K562 (cell line): ENCODE measurements around the gene SLAMF9. TPM values are rescaled to one million over a fixed set of nuclear protein-coding genes. Genes with fewer than 3 reads are reported as not detected.

Source experiments
- ATAC-seq: fragments of 200-7000 bp; cut with Tn5 transposase; 3 replicates; pipeline ENCODE4 v1.9.1; 2020; ENCODE audit warnings: moderate library complexity
- BruUV-seq: library from RNA; stranded (reverse); fragments of 400-500 nt; replicated peaks from 2 replicates; lab custom pipeline; 2021; lab: Mats Ljungman, UMichigan
- CTCF ChIA-PET: fragments of 300-600 bp; formaldehyde crosslinking; extraction: SDS; loops from one replicate; lab custom pipeline; 2021; ENCODE audit warnings: low intra/inter-chr PET ratio; lab: Yijun Ruan, JAX
- POLR2A ChIA-PET: fragments of 300-600, 350-650 bp; sonication (Branson Sonifier 250); formaldehyde crosslinking; extraction: SDS; loops from one replicate; lab custom pipeline; 2021; ENCODE audit warnings: antibody characterized with exemption, inconsistent platforms; lab: Yijun Ruan, JAX
- DNase-seq, 4 experiments: peaks; one replicate each; pipeline versions ENCODE4 v3.0.0 to v3.0.0-alpha.2; 2011 to 2018; ENCODE audit warnings: low spot score in 3 of 4, mixed read lengths in 3 of 4; ENCODE audit errors: extremely low read depth in 1 of 4
- FAIRE-seq: peaks from 2 replicates; lab custom pipeline; 2011; peaks lifted over from hg19 to GRCh38; lab: Jason Lieb, UNC
- H2AFZ ChIP-seq: 2 replicates; pipeline ENCODE4 v1.6.0; 2011; ENCODE audit warnings: low read depth, low read length, control low read depth, inconsistent platforms
- H3K27ac ChIP-seq: fragments of 200-600 bp; 3 replicates; pipeline ENCODE4 v1.8.0; 2011; ENCODE audit warnings: low read depth, mild to moderate bottlenecking, control low read depth, inconsistent platforms, low read length, moderate library complexity, mixed read lengths; ENCODE audit errors: extremely low read depth
- H3K27me3 ChIP-seq, 2 experiments: fragments of 300-600 bp in 1 of 2; 2 replicates in 1 of 2; 3 replicates in 1 of 2; pipeline versions ENCODE4 v1.6.0 to v1.8.0; 2011; ENCODE audit warnings: inconsistent platforms in 2 of 2, low read length in 2 of 2, mild to moderate bottlenecking in 1 of 2, mixed read lengths in 1 of 2, moderate library complexity in 1 of 2; ENCODE audit not compliant: control insufficient read depth in 2 of 2, insufficient read depth in 2 of 2
- H3K36me3 ChIP-seq: fragments of 300-600 bp; 3 replicates; pipeline ENCODE4 v1.8.0; 2011; ENCODE audit warnings: mild to moderate bottlenecking, low read length, inconsistent platforms; ENCODE audit not compliant: control insufficient read depth, insufficient read depth
- H3K4me1 ChIP-seq, 2 experiments: fragments of 200-600 bp in 1 of 2; replicated peaks in 1 of 2; 2 replicates in 1 of 2; 3 replicates in 1 of 2; pipeline versions ENCODE4 v1.5.1 to v1.8.0; 2011; ENCODE audit warnings: inconsistent platforms in 2 of 2, low read length in 2 of 2, mild to moderate bottlenecking in 1 of 2, mixed read lengths in 1 of 2, moderate library complexity in 1 of 2; ENCODE audit not compliant: control insufficient read depth in 2 of 2, insufficient read depth in 2 of 2
- H3K4me2 ChIP-seq: 2 replicates; pipeline ENCODE4 v1.6.1; 2011; ENCODE audit warnings: low read length, control low read depth, inconsistent platforms, mixed read lengths; ENCODE audit not compliant: insufficient read depth
- H3K4me3 ChIP-seq: fragments of 200-600 bp; sonication (generic), shearing (Covaris generic); 2 replicates; pipeline ENCODE4 v1.5.1; 2016; ENCODE audit warnings: control low read depth, inconsistent platforms
- H3K79me2 ChIP-seq: fragments of 200-600 bp; 3 replicates; pipeline ENCODE4 v1.8.0; 2011; ENCODE audit warnings: low read length, inconsistent platforms; ENCODE audit not compliant: control insufficient read depth, insufficient read depth
- H3K9ac ChIP-seq, 2 experiments: 2 replicates each; pipeline versions ENCODE4 v1.6.0 to v1.6.1; 2011; ENCODE audit warnings: low read depth in 2 of 2, low read length in 2 of 2, control low read depth in 1 of 2, inconsistent platforms in 1 of 2, mild to moderate bottlenecking in 1 of 2, mixed read lengths in 1 of 2; ENCODE audit not compliant: insufficient read depth in 1 of 2
- H3K9me1 ChIP-seq: one replicate; pipeline ENCODE4 v1.6.0; 2011; ENCODE audit warnings: inconsistent platforms, mild to moderate bottlenecking, low read length, moderate library complexity; ENCODE audit not compliant: control insufficient read depth, insufficient read depth
- H3K9me3 ChIP-seq: replicated peaks from 2 replicates; pipeline ENCODE4 v1.5.1; 2011; ENCODE audit warnings: low read depth, low read length, inconsistent platforms; ENCODE audit not compliant: control insufficient read depth, insufficient read depth
- H4K20me1 ChIP-seq: replicated peaks from 2 replicates; pipeline ENCODE4 v1.6.1; 2011; ENCODE audit warnings: low read length, inconsistent platforms, mixed read lengths; ENCODE audit not compliant: control insufficient read depth, insufficient read depth
- BRCA1 ChIP-seq, 2 experiments: fragments of 450-650 bp in 1 of 2; sonication (generic) in 1 of 2; formaldehyde crosslinking in 1 of 2; IDR thresholded peaks; 2 replicates each; pipeline versions ENCODE4 v1.5.0 to v1.6.1; 2017 to 2020; ENCODE audit warnings: mild to moderate bottlenecking in 1 of 2, missing genetic modification reagents in 1 of 2
- CUX1 ChIP-seq: fragments of 200-800 bp; sonication (Bioruptor generic); IDR thresholded peaks from 2 replicates; pipeline ENCODE4 v1.6.1; 2016; ENCODE audit warnings: missing genetic modification characterization, missing compliant biosample characterization
- ESRRB ChIP-seq: fragments of 250-450 bp; sonication (Bioruptor Pico); IDR thresholded peaks from 2 replicates; pipeline ENCODE4 v1.5.0; 2020; ENCODE audit warnings: mild to moderate bottlenecking, moderate library complexity, borderline replicate concordance
- MTA1 ChIP-seq: fragments of 450-650 bp; IDR thresholded peaks from 2 replicates; pipeline ENCODE4 v1.6.1; 2017; ENCODE audit warnings: borderline replicate concordance
- NFXL1 ChIP-seq: fragments of 450-650 bp; formaldehyde crosslinking; IDR thresholded peaks from 2 replicates; pipeline ENCODE4 v1.4.0; 2021; ENCODE audit warnings: mild to moderate bottlenecking
- NUFIP1 ChIP-seq: fragments of 450-650 bp; IDR thresholded peaks from 2 replicates; pipeline ENCODE4 v1.6.1; 2018; ENCODE audit not compliant: partially characterized antibody
- TFE3 ChIP-seq: fragments of 450-650 bp; formaldehyde crosslinking; IDR thresholded peaks from 2 replicates; pipeline ENCODE4 v1.4.0; 2020; ENCODE audit warnings: mild to moderate bottlenecking, mixed read lengths
- TOE1 ChIP-seq, 2 experiments: fragments of 450-650 bp in 1 of 2; sonication (generic) in 1 of 2; formaldehyde crosslinking in 1 of 2; IDR thresholded peaks; 2 replicates each; pipeline versions ENCODE4 v1.7.1 to v1.8.0; 2016 to 2022; ENCODE audit warnings: borderline replicate concordance in 2 of 2, mild to moderate bottlenecking in 2 of 2, antibody characterized with exemption in 1 of 2, inconsistent platforms in 1 of 2, low read depth in 1 of 2, missing genetic modification reagents in 1 of 2, moderate library complexity in 1 of 2
- ZKSCAN8 ChIP-seq: fragments of 200-800 bp; sonication (Bioruptor generic); IDR thresholded peaks from 2 replicates; pipeline ENCODE4 v1.6.1; 2016; ENCODE audit warnings: missing genetic modification characterization, missing compliant biosample characterization
- ZNF124 ChIP-seq: sonication (generic); formaldehyde crosslinking; IDR thresholded peaks from 2 replicates; pipeline ENCODE4 v1.8.1; 2022; ENCODE audit warnings: missing genetic modification reagents
- ZNF24 ChIP-seq: fragments of 450-650 bp; IDR thresholded peaks from 2 replicates; pipeline ENCODE4 v1.6.1; 2016
- ZNF707 ChIP-seq: fragments of 250-450 bp; sonication (Bioruptor Pico); conservative IDR thresholded peaks from 2 replicates; pipeline ENCODE4 v1.8.0; 2022; ENCODE audit warnings: inconsistent platforms, mild to moderate bottlenecking, moderate library complexity
- WGBS: fragments of 100-300 bp; shearing (Covaris generic); methylation state at CpG from one replicate; pipeline ENCODE4 v1.1.6; 2016; ENCODE audit warnings: low coverage, mixed read lengths; ENCODE audit not compliant: insufficient coverage; ENCODE audit errors: missing lambda C conversion rate; 5-methylcytosine and 5-hydroxymethylcytosine counted together
- in situ Hi-C: fragments of 300-500 bp; cut with MboI; formaldehyde crosslinking; loops from 4 replicates; pipeline ENCODE4 v1.15.0; 2018; ENCODE audit warnings: inconsistent platforms, mixed read lengths
- intact Hi-C: fragments of 100-400 bp; cut with micrococcal nuclease; formaldehyde crosslinking; loops from 2 replicates; pipeline ENCODE4 v1.14.2; 2022
- polyA plus RNA-seq, 8 experiments: library from polyadenylated mRNA; depleted of rRNA in 4 of 8; stranded (reverse) in 5 of 8; unstranded in 3 of 8; fragments of >200 nt; fragmentation: Nextera tagmentation in 2 of 8; fragmentation: Illumina TruSeq in 1 of 8; extraction: Ambion mirVana in 2 of 8; extraction: Trizol in 1 of 8; gene quantifications; 2 replicates each; pipeline versions ENCODE4 v1.2.1 to v1.2.3, GENCODE V29; 2011 to 2014; ENCODE audit warnings: inconsistent platforms in 1 of 8, missing spikeins in 1 of 8
- total RNA-seq, 7 experiments: library from RNA; depleted of rRNA in 6 of 7; stranded (reverse); fragments of >200 nt in 6 of 7; fragmentation: Illumina TruSeq in 2 of 7; extraction: Trizol in 2 of 7; gene quantifications; 2 replicates each; pipeline versions ENCODE4 v1.2.1 to v1.2.3, GENCODE V29; 2011 to 2021; ENCODE audit warnings: low replicate concordance in 1 of 7

The SLAMF9 gene
- total and polyA plus RNA-seq, 9 of the 15 experiments (the other 6 are each of a cell fraction or from before 2014, with no cell fraction given): 0.13 to 0.21 TPM; not detected in 7

- Histone ChIP-seq H3K27ac (no peak overlapping the region), H3K9me1 (no peaks in the 10 kb centered on the region), H3K79me2 (no peaks in the 10 kb centered on the region), H3K27me3 (peaks cover 2 to 46% of the 10 kb centered on the region in 2 experiments), H2AFZ (no peak overlapping the region), H4K20me1 (0 out of 2 replicates have a peak, but pooled peaks cover 7% of the 10 kb centered on the region), H3K36me3 (no peaks in the 10 kb centered on the region), H3K9me3 (no peaks in the 10 kb centered on the region), H3K4me1 (peaks cover 7 to 19% of the 10 kb centered on the region in 2 experiments; a peak in 4 of 5 replicates), H3K9ac (no peak overlapping the region; a peak in 1 of 4 replicates), H3K4me2 (no peak overlapping the region), H3K4me3 (no peak overlapping the region)
- no peak for FAIRE-seq
- BruUV-seq: no TSS peak
- CTCF ChIA-PET: no interaction called here
- in situ Hi-C loops: no loop called here
- POLR2A ChIA-PET: interaction anchor here (2.4 kb wide), 1 partner anchor 13 kb away, joined by 7 read pairs; no protein-coding TSS in a partner anchor
- no peak for DNase-seq
- no peak for ATAC-seq
- TF ChIP-seq TFE3: no peak
- TF ChIP-seq ESRRB: no peak
- no peak for TF ChIP-seq ZNF124 (CRISPR knock-in tag)
- no peak for TF ChIP-seq CUX1 (CRISPR knock-in tag)
- no peak for TF ChIP-seq MTA1
- TF ChIP-seq ZNF24: no peak
- no peak for TF ChIP-seq ZKSCAN8
- no peak for TF ChIP-seq BRCA1 (IDR thresholded peaks at IDR 0.05)
- no peak for TF ChIP-seq BRCA1 (CRISPR knock-in tag; IDR thresholded peaks at IDR 0.05)
- no peak for TF ChIP-seq TOE1 (IDR thresholded peaks at IDR 0.05; ENCODE audit: borderline replicate concordance)
- TF ChIP-seq TOE1 (CRISPR knock-in tag; IDR thresholded peaks at IDR 0.05; ENCODE audit: borderline replicate concordance, low read depth): no peak
- no peak for TF ChIP-seq ZNF707 (CRISPR knock-in tag)
- no peak for TF ChIP-seq NUFIP1
- no peak for TF ChIP-seq NFXL1 (CRISPR knock-in tag)
- WGBS: 17% methylated on average over 13 of the region's 15 CpGs
- intact Hi-C loops: no loop called here
Observed at GRCh38 chr1:159941591-159942560, 12.2 kb downstream of the SLAMF9 start.
